Breast epithelium (tissue), 3 donors: ENCODE data around the gene SRGAP3.

Source experiments
- POLR2A ChIP-seq: fragments of 450-650 bp; IDR thresholded peaks from one replicate; pipeline ENCODE4 v1.6.1; 2016; ENCODE audit warnings: antibody characterized with exemption, mild to moderate bottlenecking, moderate library complexity
- TF ChIP-seq, protein P1 (sequence below), 3 donors: fragments of 450-650 bp; IDR thresholded peaks; one replicate each; pipeline ENCODE4 v1.5.1; 2016 to 2017; ENCODE audit warnings: antibody characterized with exemption in 3 of 3, mild to moderate bottlenecking in 3 of 3, moderate library complexity in 3 of 3

DNA sequence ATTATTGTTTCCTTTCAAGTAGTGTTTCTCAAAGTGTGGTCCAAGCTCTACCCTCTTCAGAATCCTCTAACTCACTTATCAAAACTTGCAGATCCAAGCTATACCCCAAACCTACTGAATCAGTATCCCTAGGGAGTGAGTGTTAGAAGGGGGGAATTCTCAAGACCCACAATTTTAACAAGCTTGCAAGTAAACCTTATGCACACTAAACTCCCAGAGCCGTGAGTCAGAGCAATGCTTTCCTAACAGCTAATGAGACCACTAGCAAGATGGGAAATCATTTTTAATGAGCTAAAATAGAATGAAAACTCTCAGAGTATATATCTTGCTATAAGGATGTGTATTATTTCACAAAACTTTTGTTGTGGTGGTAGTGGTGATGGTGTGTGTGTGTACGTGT is 41.1 kb upstream of the SRGAP3 start:
- TF ChIP-seq, protein P1, sequence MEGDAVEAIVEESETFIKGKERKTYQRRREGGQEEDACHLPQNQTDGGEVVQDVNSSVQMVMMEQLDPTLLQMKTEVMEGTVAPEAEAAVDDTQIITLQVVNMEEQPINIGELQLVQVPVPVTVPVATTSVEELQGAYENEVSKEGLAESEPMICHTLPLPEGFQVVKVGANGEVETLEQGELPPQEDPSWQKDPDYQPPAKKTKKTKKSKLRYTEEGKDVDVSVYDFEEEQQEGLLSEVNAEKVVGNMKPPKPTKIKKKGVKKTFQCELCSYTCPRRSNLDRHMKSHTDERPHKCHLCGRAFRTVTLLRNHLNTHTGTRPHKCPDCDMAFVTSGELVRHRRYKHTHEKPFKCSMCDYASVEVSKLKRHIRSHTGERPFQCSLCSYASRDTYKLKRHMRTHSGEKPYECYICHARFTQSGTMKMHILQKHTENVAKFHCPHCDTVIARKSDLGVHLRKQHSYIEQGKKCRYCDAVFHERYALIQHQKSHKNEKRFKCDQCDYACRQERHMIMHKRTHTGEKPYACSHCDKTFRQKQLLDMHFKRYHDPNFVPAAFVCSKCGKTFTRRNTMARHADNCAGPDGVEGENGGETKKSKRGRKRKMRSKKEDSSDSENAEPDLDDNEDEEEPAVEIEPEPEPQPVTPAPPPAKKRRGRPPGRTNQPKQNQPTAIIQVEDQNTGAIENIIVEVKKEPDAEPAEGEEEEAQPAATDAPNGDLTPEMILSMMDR (IDR thresholded peaks at IDR 0.05), result no peak
- no peak for TF ChIP-seq POLR2A
